SIG-M5 treated with dmso at 0.1 percent for 504 hours (cell line): ENCODE data around the gene HSF5.
"Not testable (repeated sequence)": the region's sequence is repeated elsewhere in the genome, so short reads cannot be mapped to it uniquely, and the experiment has no call there.

ENCODE experiments used
- DNase-seq: peaks from one replicate; lab custom pipeline; 2025; ENCODE audit not compliant: unreplicated experiment; lab: John Stamatoyannopoulos, UW

HSF5 gene

GRCh38 chr17:58415371-58416055, 72.7 kb downstream of the HSF5 start:
- no peak for DNase-seq

GRCh38 chr17:58414596-58414997, 73.6 kb downstream of the HSF5 start:
- no peak for DNase-seq

- no peak for DNase-seq
These were observed 74.5 kb downstream of the HSF5 start for GRCh38 chr17:58413684-58414083.

- DNase-seq = no peak
These were observed 75.1 kb downstream of the HSF5 start for GRCh38 chr17:58412961-58413586.

GRCh38 chr17:58412064-58412703, 76.0 kb downstream of the HSF5 start:
- no peak for DNase-seq

GRCh38 chr17:58411408-58411894, 76.8 kb downstream of the HSF5 start:
- DNase-seq = no peak

GRCh38 chr17:58410714-58411407, 77.3 kb downstream of the HSF5 start:
- no peak for DNase-seq

GRCh38 chr17:58409432-58409831, 78.8 kb downstream of the HSF5 start:
- no peak for DNase-seq

GRCh38 chr17:58403311-58403710, 84.9 kb downstream of the HSF5 start:
- no peak for DNase-seq

- DNase-seq = no peak
These were observed 85.5 kb downstream of the HSF5 start for GRCh38 chr17:58402679-58403078.

GRCh38 chr17:58402047-58402446, 86.2 kb downstream of the HSF5 start:
- DNase-seq = no peak

- no peak for DNase-seq
These were observed 86.9 kb downstream of the HSF5 start for GRCh38 chr17:58401287-58401686.

GRCh38 chr17:58400826-58401225, 87.4 kb downstream of the HSF5 start:
- no peak for DNase-seq

- DNase-seq = no peak
These were observed 88.2 kb downstream of the HSF5 start for GRCh38 chr17:58399974-58400373.

GRCh38 chr17:58398574-58399266, 89.5 kb downstream of the HSF5 start:
- no peak for DNase-seq

- DNase-seq = not testable (repeated sequence)
These were observed 90.8 kb downstream of the HSF5 start for GRCh38 chr17:58397421-58397820.

GRCh38 chr17:58396173-58396572, 92.0 kb downstream of the HSF5 start:
- DNase-seq = no peak

GRCh38 chr17:58394534-58395223, 93.5 kb downstream of the HSF5 start:
- DNase-seq = no peak

- DNase-seq = peak; percentile 78
These were observed 96.8 kb downstream of the HSF5 start for GRCh38 chr17:58391302-58391984.

- DNase-seq = no peak
These were observed 97.3 kb downstream of the HSF5 start for GRCh38 chr17:58390884-58391283.
